K562 (cell line): Measurements from ENCODE around the gene NUBP2. TPM values are rescaled to one million over a fixed set of nuclear protein-coding genes. Genes with fewer than 3 reads are reported as not detected.

Experiments used
- ATAC-seq: fragments of 200-7000 bp; cut with Tn5 transposase; 3 replicates; pipeline ENCODE4 v1.9.1; 2020; ENCODE audit warnings: moderate library complexity
- BruUV-seq: library from RNA; stranded (reverse); fragments of 400-500 nt; replicated peaks from 2 replicates; lab custom pipeline; 2021; lab: Mats Ljungman, UMichigan
- CTCF ChIA-PET: fragments of 300-600 bp; formaldehyde crosslinking; extraction: SDS; loops from one replicate; lab custom pipeline; 2021; ENCODE audit warnings: low intra/inter-chr PET ratio; lab: Yijun Ruan, JAX
- POLR2A ChIA-PET: fragments of 300-600, 350-650 bp; sonication (Branson Sonifier 250); formaldehyde crosslinking; extraction: SDS; loops from one replicate; lab custom pipeline; 2021; ENCODE audit warnings: antibody characterized with exemption, inconsistent platforms; lab: Yijun Ruan, JAX
- DNase-seq, 4 experiments: peaks; one replicate each; pipeline versions ENCODE4 v3.0.0 to v3.0.0-alpha.2; 2011 to 2018; ENCODE audit warnings: low spot score in 3 of 4, mixed read lengths in 3 of 4; ENCODE audit errors: extremely low read depth in 1 of 4
- FAIRE-seq: peaks from 2 replicates; lab custom pipeline; 2011; peaks lifted over from hg19 to GRCh38; lab: Jason Lieb, UNC
- H2AFZ ChIP-seq: 2 replicates; pipeline ENCODE4 v1.6.0; 2011; ENCODE audit warnings: low read depth, low read length, control low read depth, inconsistent platforms
- H3K27ac ChIP-seq: fragments of 200-600 bp; 3 replicates; pipeline ENCODE4 v1.8.0; 2011; ENCODE audit warnings: low read depth, mild to moderate bottlenecking, control low read depth, inconsistent platforms, low read length, moderate library complexity, mixed read lengths; ENCODE audit errors: extremely low read depth
- H3K27me3 ChIP-seq, 2 experiments: fragments of 300-600 bp in 1 of 2; 2 replicates in 1 of 2; 3 replicates in 1 of 2; pipeline versions ENCODE4 v1.6.0 to v1.8.0; 2011; ENCODE audit warnings: inconsistent platforms in 2 of 2, low read length in 2 of 2, mild to moderate bottlenecking in 1 of 2, mixed read lengths in 1 of 2, moderate library complexity in 1 of 2; ENCODE audit not compliant: control insufficient read depth in 2 of 2, insufficient read depth in 2 of 2
- H3K36me3 ChIP-seq: fragments of 300-600 bp; 3 replicates; pipeline ENCODE4 v1.8.0; 2011; ENCODE audit warnings: mild to moderate bottlenecking, low read length, inconsistent platforms; ENCODE audit not compliant: control insufficient read depth, insufficient read depth
- H3K4me1 ChIP-seq, 2 experiments: fragments of 200-600 bp in 1 of 2; replicated peaks in 1 of 2; 2 replicates in 1 of 2; 3 replicates in 1 of 2; pipeline versions ENCODE4 v1.5.1 to v1.8.0; 2011; ENCODE audit warnings: inconsistent platforms in 2 of 2, low read length in 2 of 2, mild to moderate bottlenecking in 1 of 2, mixed read lengths in 1 of 2, moderate library complexity in 1 of 2; ENCODE audit not compliant: control insufficient read depth in 2 of 2, insufficient read depth in 2 of 2
- H3K4me2 ChIP-seq: 2 replicates; pipeline ENCODE4 v1.6.1; 2011; ENCODE audit warnings: low read length, control low read depth, inconsistent platforms, mixed read lengths; ENCODE audit not compliant: insufficient read depth
- H3K4me3 ChIP-seq: fragments of 200-600 bp; sonication (generic), shearing (Covaris generic); 2 replicates; pipeline ENCODE4 v1.5.1; 2016; ENCODE audit warnings: control low read depth, inconsistent platforms
- H3K79me2 ChIP-seq: fragments of 200-600 bp; 3 replicates; pipeline ENCODE4 v1.8.0; 2011; ENCODE audit warnings: low read length, inconsistent platforms; ENCODE audit not compliant: control insufficient read depth, insufficient read depth
- H3K9ac ChIP-seq, 2 experiments: 2 replicates each; pipeline versions ENCODE4 v1.6.0 to v1.6.1; 2011; ENCODE audit warnings: low read depth in 2 of 2, low read length in 2 of 2, control low read depth in 1 of 2, inconsistent platforms in 1 of 2, mild to moderate bottlenecking in 1 of 2, mixed read lengths in 1 of 2; ENCODE audit not compliant: insufficient read depth in 1 of 2
- H3K9me1 ChIP-seq: one replicate; pipeline ENCODE4 v1.6.0; 2011; ENCODE audit warnings: inconsistent platforms, mild to moderate bottlenecking, low read length, moderate library complexity; ENCODE audit not compliant: control insufficient read depth, insufficient read depth
- H3K9me3 ChIP-seq: replicated peaks from 2 replicates; pipeline ENCODE4 v1.5.1; 2011; ENCODE audit warnings: low read depth, low read length, inconsistent platforms; ENCODE audit not compliant: control insufficient read depth, insufficient read depth
- H4K20me1 ChIP-seq: replicated peaks from 2 replicates; pipeline ENCODE4 v1.6.1; 2011; ENCODE audit warnings: low read length, inconsistent platforms, mixed read lengths; ENCODE audit not compliant: control insufficient read depth, insufficient read depth
- HNRNPL ChIP-seq: fragments of 200-400 bp; formaldehyde crosslinking; IDR thresholded peaks from 2 replicates; pipeline ENCODE4 v1.6.1; 2017; ENCODE audit warnings: low read depth, mild to moderate bottlenecking, low read length
- MYNN ChIP-seq, 2 experiments: sonication (generic); formaldehyde crosslinking in 1 of 2; IDR thresholded peaks; 2 replicates each; pipeline versions ENCODE4 v1.5.0 to v1.6.1; 2016 to 2020; ENCODE audit warnings: antibody characterized with exemption in 1 of 2, missing genetic modification reagents in 1 of 2
- WGBS: fragments of 100-300 bp; shearing (Covaris generic); methylation state at CpG from one replicate; pipeline ENCODE4 v1.1.6; 2016; ENCODE audit warnings: low coverage, mixed read lengths; ENCODE audit not compliant: insufficient coverage; ENCODE audit errors: missing lambda C conversion rate; 5-methylcytosine and 5-hydroxymethylcytosine counted together
- in situ Hi-C: fragments of 300-500 bp; cut with MboI; formaldehyde crosslinking; loops from 4 replicates; pipeline ENCODE4 v1.15.0; 2018; ENCODE audit warnings: inconsistent platforms, mixed read lengths
- intact Hi-C: fragments of 100-400 bp; cut with micrococcal nuclease; formaldehyde crosslinking; loops from 2 replicates; pipeline ENCODE4 v1.14.2; 2022
- polyA plus RNA-seq, 8 experiments: library from polyadenylated mRNA; depleted of rRNA in 4 of 8; stranded (reverse) in 5 of 8; unstranded in 3 of 8; fragments of >200 nt; fragmentation: Nextera tagmentation in 2 of 8; fragmentation: Illumina TruSeq in 1 of 8; extraction: Ambion mirVana in 2 of 8; extraction: Trizol in 1 of 8; gene quantifications; 2 replicates each; pipeline versions ENCODE4 v1.2.1 to v1.2.3, GENCODE V29; 2011 to 2014; ENCODE audit warnings: inconsistent platforms in 1 of 8, missing spikeins in 1 of 8
- total RNA-seq, 7 experiments: library from RNA; depleted of rRNA in 6 of 7; stranded (reverse); fragments of >200 nt in 6 of 7; fragmentation: Illumina TruSeq in 2 of 7; extraction: Trizol in 2 of 7; gene quantifications; 2 replicates each; pipeline versions ENCODE4 v1.2.1 to v1.2.3, GENCODE V29; 2011 to 2021; ENCODE audit warnings: low replicate concordance in 1 of 7

NUBP2 gene
- total and polyA plus RNA-seq, 9 of the 15 experiments (the other 6 are each of a cell fraction or from before 2014, with no cell fraction given): 1.8 to 115 (median 24.0) TPM

DNA sequence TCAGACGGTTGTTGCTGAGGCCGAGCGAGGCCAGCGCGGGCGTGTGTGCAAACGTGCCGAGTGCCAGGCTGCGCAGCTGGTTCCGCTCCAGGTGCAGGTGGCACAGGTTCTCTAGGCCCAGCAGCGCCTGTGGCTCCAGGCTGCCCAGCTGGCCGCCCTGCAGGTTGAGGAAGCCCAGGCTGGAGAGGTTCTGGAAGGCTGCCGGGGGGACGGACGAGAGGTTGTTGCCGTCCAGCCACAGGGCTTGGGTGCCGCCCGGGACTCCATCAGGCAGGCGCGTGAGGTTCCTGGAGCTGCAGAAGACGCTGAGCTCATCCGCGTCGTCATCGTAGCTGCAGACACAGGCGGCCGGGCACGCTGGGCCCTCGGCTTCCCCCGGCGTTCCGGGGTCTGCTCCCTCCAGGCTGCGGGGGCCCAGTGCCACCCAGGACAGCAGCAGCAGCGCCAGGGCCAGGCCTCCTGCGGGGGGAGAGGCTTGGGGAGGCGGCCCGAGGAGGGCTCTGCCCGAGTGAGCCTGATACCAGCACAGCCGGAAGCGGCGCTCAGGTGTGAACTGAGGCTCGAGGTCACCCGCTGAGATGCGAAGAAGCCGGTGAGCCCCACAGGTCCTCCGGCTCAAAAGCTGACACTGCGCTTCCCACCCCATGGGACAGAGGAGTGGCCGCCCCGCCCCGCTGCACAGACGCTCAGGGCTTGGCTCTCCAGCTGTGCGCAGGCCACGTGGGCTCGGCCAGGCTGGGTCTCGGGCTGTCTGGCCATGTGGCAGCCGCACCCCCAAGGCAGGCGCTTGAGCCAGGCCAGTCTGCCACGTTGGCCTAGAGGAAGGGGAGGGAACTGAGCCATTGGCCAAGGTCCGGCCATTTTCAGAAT lies 9.4 kb downstream of the NUBP2 start:
- intact Hi-C loops: no loop called here
- no TSS peak for BruUV-seq
- POLR2A ChIA-PET: interaction anchor here (0.5 to 1.3 kb wide), 6 partner anchors 7 to 172 kb away, joined by 3 to 7 read pairs (median 4); partner anchors contain the start of genes NUBP2 and SPSB3
- Histone ChIP-seq H3K79me2 (peaks cover 1% of the 10 kb centered on the region; the same call in 1 of the 3 replicates), H3K4me3 (no peak overlapping the region), H3K9me1 (no peaks in the 10 kb centered on the region), H3K36me3 (peaks cover 31% of the 10 kb centered on the region; the same call in 1 of the 3 replicates), H3K4me2 (no peak overlapping the region), H2AFZ (no peak overlapping the region), H3K27ac (no peak overlapping the region), H4K20me1 (no peaks in the 10 kb centered on the region), H3K9me3 (no peaks in the 10 kb centered on the region), H3K4me1 (peaks cover 0 to 62% of the 10 kb centered on the region in 2 experiments; a peak in 2 of 5 replicates), H3K9ac (no peak overlapping the region), H3K27me3 (no peaks in the 10 kb centered on the region)
- 87% methylated on average over 33 of the region's 59 CpGs for WGBS
- DNase-seq (no peak), FAIRE-seq (no peak), ATAC-seq (no peak; the same call in 2 of the 3 replicates)
- TF ChIP-seq HNRNPL: 0 out of 2 replicates have a peak, but pooled peaks have one; percentile 2
- no peak for TF ChIP-seq MYNN (IDR thresholded peaks at IDR 0.05)
- no peak for TF ChIP-seq MYNN (CRISPR knock-in tag; IDR thresholded peaks at IDR 0.05)
- in situ Hi-C loops: no loop called here
- CTCF ChIA-PET: no interaction called here
